ENCODE data around the gene CLEC7A.

GRCh38 chr12:10175846-10176636 lies 46.0 kb upstream of the CLEC7A start:
- no peak for TF ChIP-seq CTCF (IDR thresholded peaks at IDR 0.05; ENCODE audit: poor library complexity)
- no peak for TF ChIP-seq EZH2phosphoT487 (IDR thresholded peaks at IDR 0.05; ENCODE audit: low read depth, severe bottlenecking, unreplicated experiment)

Data from hepatocyte (in vitro differentiated cells).